Endothelial cell of umbilical vein (primary cell): ENCODE measurements around the gene TMUB2.

Source experiments
- CTCF ChIP-seq, 2 donors: IDR thresholded peaks; 1 replicate in 1 of 2; 2 replicates in 1 of 2; pipeline ENCODE4 v1.5.1; 2011; ENCODE audit warnings: low read length in 2 of 2, mild to moderate bottlenecking in 2 of 2, moderate library complexity in 2 of 2, control low read depth in 1 of 2, inconsistent platforms in 1 of 2, low read depth in 1 of 2; ENCODE audit not compliant: insufficient read depth in 1 of 2; ENCODE audit errors: extremely low read depth in 1 of 2
- EZH2 ChIP-seq: IDR thresholded peaks from 2 replicates; pipeline ENCODE4 v1.6.1; 2012; ENCODE audit warnings: borderline replicate concordance, low read depth, mild to moderate bottlenecking, moderate library complexity, low read length, inconsistent platforms; ENCODE audit not compliant: severe bottlenecking
- FOS ChIP-seq: IDR thresholded peaks from 2 replicates; pipeline ENCODE4 v1.6.1; 2011; ENCODE audit warnings: mild to moderate bottlenecking, low read length, moderate library complexity, borderline replicate concordance; ENCODE audit not compliant: insufficient read depth
- GATA2 ChIP-seq: IDR thresholded peaks from 2 replicates; pipeline ENCODE4 v1.7.0; 2011; ENCODE audit warnings: low read depth, mild to moderate bottlenecking, moderate library complexity, mixed read lengths, low read length; ENCODE audit not compliant: insufficient read length, insufficient read depth
- JUN ChIP-seq: IDR thresholded peaks from 2 replicates; pipeline ENCODE4 v1.6.1; 2011; ENCODE audit warnings: borderline replicate concordance, low read depth; ENCODE audit not compliant: insufficient read length, insufficient read depth
- MAX ChIP-seq: IDR thresholded peaks from 2 replicates; pipeline ENCODE4 v1.6.1; 2011; ENCODE audit not compliant: insufficient read depth, insufficient read length
- POLR2A ChIP-seq: IDR thresholded peaks from 2 replicates; pipeline ENCODE4 v1.6.1; 2012; ENCODE audit warnings: low read depth, mild to moderate bottlenecking, control low read depth, low read length
- POLR2AphosphoS5 ChIP-seq: IDR thresholded peaks from 2 replicates; pipeline ENCODE4 v1.6.1; 2012; ENCODE audit warnings: low read depth, mild to moderate bottlenecking, control low read depth, low read length, moderate library complexity; ENCODE audit not compliant: insufficient read depth

- TF ChIP-seq CTCF (IDR thresholded peaks at IDR 0.05; ENCODE audit: extremely low read depth in 1 of 2, insufficient read depth in 1 of 2, low read depth in 1 of 2, low read length in 2 of 2): no peak
- TF ChIP-seq POLR2A: no peak
- no peak for TF ChIP-seq EZH2
- no peak for TF ChIP-seq MAX
- TF ChIP-seq FOS: no peak
- no peak for TF ChIP-seq GATA2
- no peak for TF ChIP-seq JUN
- no peak for TF ChIP-seq POLR2AphosphoS5
Observed at GRCh38 chr17:44164476-44164875, 22.3 kb upstream of the TMUB2 start.
